IMR-90 (cell line): ENCODE results near the gene C5orf15. TPM values are rescaled to one million over a fixed set of nuclear protein-coding genes. Genes with fewer than 3 reads are reported as not detected.

Experiments used
- ATAC-seq: fragments of 200-7000 bp; cut with Tn5 transposase; 2 replicates; pipeline ENCODE4 v1.9.1; 2020; ENCODE audit warnings: low read depth, mild to moderate bottlenecking, moderate library complexity
- BruUV-seq: library from RNA; stranded (reverse); fragments of 400-500 nt; replicated peaks from 2 replicates; lab custom pipeline; 2021; lab: Mats Ljungman, UMichigan
- CTCF ChIA-PET: fragments of 300-600 bp; formaldehyde crosslinking; extraction: SDS; loops from one replicate; lab custom pipeline; 2021; ENCODE audit warnings: antibody characterized with exemption; lab: Yijun Ruan, JAX
- POLR2A ChIA-PET: fragments of 300-600 bp; sonication (Branson Sonifier 250); formaldehyde crosslinking; loops from one replicate; lab custom pipeline; 2022; ENCODE audit warnings: antibody characterized with exemption; ENCODE audit not compliant: unreplicated experiment; lab: Charles Lee
- DNase-seq: peaks from one replicate; pipeline ENCODE4 v3.0.0; 2013
- H2AFZ ChIP-seq: replicated peaks from 2 replicates; pipeline ENCODE3; 2013; ENCODE audit warnings: low read length, mild to moderate bottlenecking; ENCODE audit not compliant: poor library complexity
- H2AK5ac ChIP-seq: 2 replicates; pipeline ENCODE4 v1.6.1; 2013; ENCODE audit warnings: low read depth, low read length, inconsistent platforms
- H2AK9ac ChIP-seq: replicated peaks from 2 replicates; pipeline ENCODE3; 2013; ENCODE audit warnings: mild to moderate bottlenecking, low read depth, low read length, moderate library complexity; ENCODE audit not compliant: poor library complexity
- H2BK120ac ChIP-seq: 2 replicates; pipeline ENCODE4 v1.6.1; 2013; ENCODE audit warnings: low read depth, low read length, inconsistent platforms
- H2BK15ac ChIP-seq: 3 replicates; pipeline ENCODE4 v1.6.1; 2013; ENCODE audit warnings: low read depth, low read length, inconsistent platforms
- H2BK20ac ChIP-seq: 2 replicates; pipeline ENCODE4 v1.6.1; 2013; ENCODE audit warnings: low read depth, mild to moderate bottlenecking, inconsistent platforms, low read length, moderate library complexity
- H2BK5ac ChIP-seq: 2 replicates; pipeline ENCODE4 v1.6.1; 2013; ENCODE audit warnings: mild to moderate bottlenecking, low read depth, low read length, inconsistent platforms; ENCODE audit not compliant: poor library complexity, severe bottlenecking
- H3K14ac ChIP-seq: replicated peaks from 2 replicates; pipeline ENCODE4 v1.6.1; 2013; ENCODE audit warnings: low read depth, low read length, inconsistent platforms
- H3K18ac ChIP-seq: 2 replicates; pipeline ENCODE4 v1.6.1; 2013; ENCODE audit warnings: low read depth, low read length, control low read depth
- H3K23ac ChIP-seq: 2 replicates; pipeline ENCODE4 v1.6.1; 2013; ENCODE audit warnings: low read depth, low read length, inconsistent platforms
- H3K27ac ChIP-seq: 2 replicates; pipeline ENCODE4 v1.5.1; 2013; ENCODE audit warnings: mild to moderate bottlenecking, control low read depth, low read length; ENCODE audit not compliant: insufficient read depth
- H3K27me3 ChIP-seq: 2 replicates; pipeline ENCODE4 v1.6.1; 2013; ENCODE audit warnings: low read length; ENCODE audit not compliant: control insufficient read depth, insufficient read depth
- H3K36me3 ChIP-seq: 2 replicates; pipeline ENCODE4 v1.6.1; 2013; ENCODE audit warnings: low read length, mixed read lengths; ENCODE audit not compliant: control insufficient read depth, insufficient read depth
- H3K4ac ChIP-seq: 2 replicates; pipeline ENCODE4 v1.6.1; 2013; ENCODE audit warnings: low read depth, low read length, inconsistent platforms
- H3K4me1 ChIP-seq: 2 replicates; pipeline ENCODE4 v1.6.1; 2013; ENCODE audit warnings: low read length, mixed read lengths; ENCODE audit not compliant: control insufficient read depth, insufficient read depth
- H3K4me2 ChIP-seq: 2 replicates; pipeline ENCODE4 v1.6.1; 2013; ENCODE audit warnings: low read depth, mild to moderate bottlenecking, control low read depth, low read length, moderate library complexity
- H3K4me3 ChIP-seq: 2 replicates; pipeline ENCODE4 v1.5.1; 2013; ENCODE audit warnings: low read depth, mild to moderate bottlenecking, control low read depth, low read length, moderate library complexity; ENCODE audit not compliant: insufficient read depth
- H3K56ac ChIP-seq: 2 replicates; pipeline ENCODE4 v1.6.1; 2013; ENCODE audit warnings: low read length, inconsistent platforms; ENCODE audit not compliant: insufficient read depth; ENCODE audit errors: extremely low read depth
- H3K79me1 ChIP-seq, 2 experiments: 2 replicates each; pipeline ENCODE4 v1.6.1; 2013; ENCODE audit warnings: low read length in 2 of 2, inconsistent platforms in 1 of 2, low read depth in 1 of 2
- H3K9ac ChIP-seq: 2 replicates; pipeline ENCODE4 v1.6.1; 2013; ENCODE audit warnings: low read depth, low read length, control low read depth
- H3K9me1 ChIP-seq: 2 replicates; pipeline ENCODE4 v1.6.1; 2013; ENCODE audit warnings: low read length, inconsistent platforms; ENCODE audit not compliant: insufficient read depth
- H3K9me3 ChIP-seq: 2 replicates; pipeline ENCODE4 v1.6.1; 2013; ENCODE audit warnings: low read length; ENCODE audit not compliant: control insufficient read depth, insufficient read depth
- H4K20me1 ChIP-seq: 2 replicates; pipeline ENCODE4 v1.6.1; 2013; ENCODE audit warnings: low read length, inconsistent platforms; ENCODE audit not compliant: insufficient read depth
- H4K5ac ChIP-seq: 2 replicates; pipeline ENCODE4 v1.6.1; 2013; ENCODE audit warnings: mild to moderate bottlenecking, low read depth, low read length, control low read depth
- H4K8ac ChIP-seq, 2 experiments: 2 replicates each; pipeline ENCODE4 v1.6.1; 2013; ENCODE audit warnings: low read depth in 2 of 2, low read length in 2 of 2, control low read depth in 1 of 2, inconsistent platforms in 1 of 2
- H4K91ac ChIP-seq: 2 replicates; pipeline ENCODE4 v1.6.1; 2013; ENCODE audit warnings: low read depth, low read length, inconsistent platforms; ENCODE audit not compliant: insufficient read depth
- BHLHE40 ChIP-seq: fragments of 150-350 bp; IDR thresholded peaks from 2 replicates; pipeline ENCODE4 v1.6.1; 2016; ENCODE audit warnings: mild to moderate bottlenecking, low read depth, low read length
- CEBPB ChIP-seq: IDR thresholded peaks from 2 replicates; pipeline ENCODE4 v1.6.1; 2012; ENCODE audit warnings: low read depth, low read length, improper control_type of control experiment
- CHD1 ChIP-seq: IDR thresholded peaks from 2 replicates; pipeline ENCODE4 v1.6.1; 2012; ENCODE audit warnings: low read depth, low read length, improper control_type of control experiment
- FOS ChIP-seq: fragments of 150-350 bp; IDR thresholded peaks from 2 replicates; pipeline ENCODE4 v1.6.1; 2016; ENCODE audit warnings: low read depth, low read length
- MAFK ChIP-seq: IDR thresholded peaks from 2 replicates; pipeline ENCODE4 v1.6.1; 2012; ENCODE audit warnings: low read depth, low read length, improper control_type of control experiment
- MAZ ChIP-seq: IDR thresholded peaks from 2 replicates; pipeline ENCODE4 v1.6.1; 2012; ENCODE audit warnings: low read depth, mild to moderate bottlenecking, low read length, improper control_type of control experiment, moderate library complexity, borderline replicate concordance
- MXI1 ChIP-seq: IDR thresholded peaks from 2 replicates; pipeline ENCODE4 v1.6.1; 2012; ENCODE audit warnings: low read depth, mild to moderate bottlenecking, low read length, moderate library complexity, borderline replicate concordance
- NFE2L2 ChIP-seq: fragments of 150-350 bp; IDR thresholded peaks from 2 replicates; pipeline ENCODE4 v1.6.1; 2016; ENCODE audit warnings: low read depth, mild to moderate bottlenecking, low read length
- POLR2A ChIP-seq: IDR thresholded peaks from 2 replicates; pipeline ENCODE4 v1.6.1; 2012; ENCODE audit warnings: mild to moderate bottlenecking, low read depth, low read length
- RAD21 ChIP-seq: IDR thresholded peaks from 2 replicates; pipeline ENCODE4 v1.6.1; 2012; ENCODE audit warnings: low read length, improper control_type of control experiment
- RCOR1 ChIP-seq: IDR thresholded peaks from 2 replicates; pipeline ENCODE4 v1.6.1; 2012; ENCODE audit warnings: mild to moderate bottlenecking, low read length, improper control_type of control experiment; ENCODE audit not compliant: insufficient replicate concordance
- RFX5 ChIP-seq: IDR thresholded peaks from 2 replicates; pipeline ENCODE4 v1.8.0; 2012; ENCODE audit warnings: low read depth, mild to moderate bottlenecking, low read length, moderate library complexity
- SMC3 ChIP-seq: fragments of 150-350 bp; IDR thresholded peaks from 2 replicates; pipeline ENCODE4 v1.6.1; 2016; ENCODE audit warnings: low read depth, mild to moderate bottlenecking, antibody characterized with exemption, low read length, moderate library complexity
- WGBS, 2 experiments: methylation state at CpG; one replicate each; pipeline versions ENCODE4 v1.1.5 to v1.1.7; 2013; ENCODE audit warnings: missing lambda C conversion rate in 2 of 2; ENCODE audit not compliant: insufficient read length in 1 of 2; ENCODE audit errors: extremely low coverage in 2 of 2; 5-methylcytosine and 5-hydroxymethylcytosine counted together
- dilution Hi-C: fragments of 300-500 bp; cut with HindIII; formaldehyde crosslinking; loops from one replicate; pipeline ENCODE4 v1.14.3; 2018; ENCODE audit warnings: low sequenced_read_pairs; ENCODE audit not compliant: unreplicated experiment
- in situ Hi-C: fragments of 300-500 bp; cut with MboI; formaldehyde crosslinking; loops from 3 replicates; pipeline ENCODE4 v1.14.3; 2019; ENCODE audit warnings: low sequenced_read_pairs, inconsistent platforms, mixed read lengths
- intact Hi-C: fragments of 100-400 bp; cut with micrococcal nuclease; formaldehyde crosslinking; loops from 2 replicates; pipeline ENCODE4 v1.10.0; 2022
- polyA plus RNA-seq, 3 experiments: library from polyadenylated mRNA; depleted of rRNA; stranded (reverse); fragments of >200 nt; gene quantifications; 2 replicates each; pipeline ENCODE4 v1.2.3, GENCODE V29; 2012; ENCODE audit warnings: low replicate concordance in 1 of 3
- total RNA-seq: library from RNA; depleted of rRNA; stranded (reverse); fragments of >200 nt; gene quantifications from 2 replicates; pipeline ENCODE4 v1.2.3, GENCODE V29; 2012
- TF ChIP-seq, protein P1 (sequence below): conservative IDR thresholded peaks from 2 replicates; pipeline ENCODE4 v1.5.1; 2012; ENCODE audit warnings: mild to moderate bottlenecking, low read depth, low read length, improper control_type of control experiment
- TF ChIP-seq, protein P2 (sequence below): fragments of 150-350 bp; IDR thresholded peaks from 2 replicates; pipeline ENCODE4 v1.6.1; 2016; ENCODE audit warnings: low read depth, mild to moderate bottlenecking, low read length, moderate library complexity, borderline replicate concordance
- TF ChIP-seq, protein P3 (sequence below): fragments of 150-350 bp; IDR thresholded peaks from 2 replicates; pipeline ENCODE4 v1.6.1; 2017; ENCODE audit warnings: mild to moderate bottlenecking, antibody characterized with exemption, low read length, low read depth

The C5orf15 gene
- total and polyA plus RNA-seq, 2 of the 4 experiments (the other 2 are of a cell fraction) = 35.1 to 73.5 TPM

DNA sequence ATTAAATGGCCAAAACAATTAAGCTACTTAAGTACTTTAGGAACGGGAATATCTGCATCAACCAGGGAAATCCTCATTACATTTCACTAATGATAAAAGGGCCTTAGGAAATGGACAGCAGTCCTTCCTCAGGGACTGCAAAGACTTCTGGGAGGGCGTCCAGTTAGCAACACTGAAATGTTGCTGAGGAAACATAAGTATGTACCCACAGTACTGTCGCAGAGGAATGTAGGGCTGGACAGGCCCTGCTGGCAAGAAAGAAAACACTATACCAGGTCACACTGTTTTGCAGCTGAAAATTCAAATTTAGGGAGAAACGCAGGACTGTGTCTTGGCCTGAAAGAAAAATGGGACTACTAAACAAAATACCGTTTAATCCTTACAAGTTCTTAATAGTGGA is 1.3 kb downstream of the C5orf15 start:
- Histone ChIP-seq H3K4me2 (peak overlapping the region; percentile 92), H3K4me3 (no peak overlapping the region), H3K56ac (no peak overlapping the region), H2AK9ac (no peak overlapping the region), H2AFZ (no peak overlapping the region), H3K4me1 (peaks cover 14% of the 10 kb centered on the region), H3K27me3 (no peaks in the 10 kb centered on the region), H2BK5ac (no peak overlapping the region), H3K4ac (no peak overlapping the region), H3K18ac (no peak overlapping the region), H4K5ac (no peak overlapping the region), H4K20me1 (peaks cover 16% of the 10 kb centered on the region; the same call in 1 of the 2 replicates), H4K91ac (no peak overlapping the region), H2BK20ac (no peak overlapping the region), H2BK15ac (no peak overlapping the region), H3K9me3 (peaks cover 2% of the 10 kb centered on the region; the same call in 1 of the 2 replicates), H3K9ac (peak overlapping the region; percentile 89), H3K14ac (no peak overlapping the region), H2BK120ac (no peak overlapping the region), H3K9me1 (peaks cover 4% of the 10 kb centered on the region; the same call in 1 of the 2 replicates), H4K8ac (0 out of 4 replicates have a peak overlapping the region, but pooled peaks of 1 of the 2 experiments have one; percentile 2), H3K23ac (no peak overlapping the region), H3K36me3 (peaks cover 5% of the 10 kb centered on the region), H3K79me1 (peaks cover 15 to 46% of the 10 kb centered on the region in 2 experiments), H2AK5ac (no peak overlapping the region), H3K27ac (no peak overlapping the region)
- WGBS, 2 experiments = 86% methylated on average over 1 of the region's 5 CpGs; no CpG with 5 or more reads in 1 of the 2 experiments
- DNase-seq = no peak
- CTCF ChIA-PET = no interaction called here
- intact Hi-C loops (no loop called here), dilution Hi-C loops (no loop called here), in situ Hi-C loops (no loop called here)
- no peak for ATAC-seq
- POLR2A ChIA-PET = no interaction called here
- no TSS peak for BruUV-seq
- no peak for TF ChIP-seq CEBPB
- no peak for TF ChIP-seq POLR2A
- no peak for TF ChIP-seq MAFK
- no peak for TF ChIP-seq RFX5
- TF ChIP-seq NFE2L2 = no peak
- TF ChIP-seq, protein P1, sequence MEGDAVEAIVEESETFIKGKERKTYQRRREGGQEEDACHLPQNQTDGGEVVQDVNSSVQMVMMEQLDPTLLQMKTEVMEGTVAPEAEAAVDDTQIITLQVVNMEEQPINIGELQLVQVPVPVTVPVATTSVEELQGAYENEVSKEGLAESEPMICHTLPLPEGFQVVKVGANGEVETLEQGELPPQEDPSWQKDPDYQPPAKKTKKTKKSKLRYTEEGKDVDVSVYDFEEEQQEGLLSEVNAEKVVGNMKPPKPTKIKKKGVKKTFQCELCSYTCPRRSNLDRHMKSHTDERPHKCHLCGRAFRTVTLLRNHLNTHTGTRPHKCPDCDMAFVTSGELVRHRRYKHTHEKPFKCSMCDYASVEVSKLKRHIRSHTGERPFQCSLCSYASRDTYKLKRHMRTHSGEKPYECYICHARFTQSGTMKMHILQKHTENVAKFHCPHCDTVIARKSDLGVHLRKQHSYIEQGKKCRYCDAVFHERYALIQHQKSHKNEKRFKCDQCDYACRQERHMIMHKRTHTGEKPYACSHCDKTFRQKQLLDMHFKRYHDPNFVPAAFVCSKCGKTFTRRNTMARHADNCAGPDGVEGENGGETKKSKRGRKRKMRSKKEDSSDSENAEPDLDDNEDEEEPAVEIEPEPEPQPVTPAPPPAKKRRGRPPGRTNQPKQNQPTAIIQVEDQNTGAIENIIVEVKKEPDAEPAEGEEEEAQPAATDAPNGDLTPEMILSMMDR = no peak
- no peak for TF ChIP-seq RCOR1
- TF ChIP-seq MAZ = no peak
- TF ChIP-seq, protein P2, sequence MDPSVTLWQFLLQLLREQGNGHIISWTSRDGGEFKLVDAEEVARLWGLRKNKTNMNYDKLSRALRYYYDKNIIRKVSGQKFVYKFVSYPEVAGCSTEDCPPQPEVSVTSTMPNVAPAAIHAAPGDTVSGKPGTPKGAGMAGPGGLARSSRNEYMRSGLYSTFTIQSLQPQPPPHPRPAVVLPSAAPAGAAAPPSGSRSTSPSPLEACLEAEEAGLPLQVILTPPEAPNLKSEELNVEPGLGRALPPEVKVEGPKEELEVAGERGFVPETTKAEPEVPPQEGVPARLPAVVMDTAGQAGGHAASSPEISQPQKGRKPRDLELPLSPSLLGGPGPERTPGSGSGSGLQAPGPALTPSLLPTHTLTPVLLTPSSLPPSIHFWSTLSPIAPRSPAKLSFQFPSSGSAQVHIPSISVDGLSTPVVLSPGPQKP = no peak
- no peak for TF ChIP-seq SMC3
- no peak for TF ChIP-seq FOS
- TF ChIP-seq, protein P3, sequence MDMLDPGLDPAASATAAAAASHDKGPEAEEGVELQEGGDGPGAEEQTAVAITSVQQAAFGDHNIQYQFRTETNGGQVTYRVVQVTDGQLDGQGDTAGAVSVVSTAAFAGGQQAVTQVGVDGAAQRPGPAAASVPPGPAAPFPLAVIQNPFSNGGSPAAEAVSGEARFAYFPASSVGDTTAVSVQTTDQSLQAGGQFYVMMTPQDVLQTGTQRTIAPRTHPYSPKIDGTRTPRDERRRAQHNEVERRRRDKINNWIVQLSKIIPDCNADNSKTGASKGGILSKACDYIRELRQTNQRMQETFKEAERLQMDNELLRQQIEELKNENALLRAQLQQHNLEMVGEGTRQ = no peak
- no peak for TF ChIP-seq RAD21
- TF ChIP-seq MXI1 = no peak
- no peak for TF ChIP-seq CHD1
- TF ChIP-seq BHLHE40 = no peak
